GM19455 (cell line): ENCODE data around the gene PPP1R9B.

ENCODE experiments used
- ATAC-seq: cut with Tn5 transposase; IDR thresholded peaks from one replicate; pipeline ENCODE4 v1.9.1; 2021; ENCODE audit not compliant: unreplicated experiment

The PPP1R9B gene

GRCh38 chr17:50110591-50111349, 39.7 kb downstream of the PPP1R9B start:
- ATAC-seq: no peak

GRCh38 chr17:50109785-50110184, 40.7 kb downstream of the PPP1R9B start:
- ATAC-seq: no peak

- no peak for ATAC-seq
Observed at GRCh38 chr17:50109207-50109606, 41.3 kb downstream of the PPP1R9B start.

GRCh38 chr17:50108556-50108955, 41.9 kb downstream of the PPP1R9B start:
- no peak for ATAC-seq

GRCh38 chr17:50107790-50108414, 42.6 kb downstream of the PPP1R9B start:
- no peak for ATAC-seq

GRCh38 chr17:50106393-50107131, 43.9 kb downstream of the PPP1R9B start:
- ATAC-seq: no peak

- no peak for ATAC-seq
Observed at GRCh38 chr17:50105811-50106210, 44.7 kb downstream of the PPP1R9B start.

GRCh38 chr17:50103941-50104340, 46.5 kb downstream of the PPP1R9B start:
- no peak for ATAC-seq

- no peak for ATAC-seq
Observed at GRCh38 chr17:50103252-50103651, 47.2 kb downstream of the PPP1R9B start.

GRCh38 chr17:50102164-50102991, 48.1 kb downstream of the PPP1R9B start:
- no peak for ATAC-seq

GRCh38 chr17:50101346-50102163, 48.9 kb downstream of the PPP1R9B start:
- ATAC-seq: no peak

- ATAC-seq: no peak
Observed at GRCh38 chr17:50100921-50101345, 49.5 kb downstream of the PPP1R9B start.

- no peak for ATAC-seq
Observed at GRCh38 chr17:50100480-50100883, 50.0 kb downstream of the PPP1R9B start.

- no peak for ATAC-seq
Observed at GRCh38 chr17:50099003-50099402, 51.5 kb downstream of the PPP1R9B start.

GRCh38 chr17:50098583-50098982, 51.9 kb downstream of the PPP1R9B start:
- no peak for ATAC-seq

GRCh38 chr17:50097926-50098325, 52.6 kb downstream of the PPP1R9B start:
- no peak for ATAC-seq

GRCh38 chr17:50097455-50097854, 53.0 kb downstream of the PPP1R9B start:
- no peak for ATAC-seq

- ATAC-seq: no peak
Observed at GRCh38 chr17:50096758-50097157, 53.7 kb downstream of the PPP1R9B start.

GRCh38 chr17:50096092-50096491, 54.4 kb downstream of the PPP1R9B start:
- no peak for ATAC-seq

- ATAC-seq: no peak
Observed at GRCh38 chr17:50095626-50096037, 54.8 kb downstream of the PPP1R9B start.
